GM12864 (cell line): ENCODE data around the gene PEX26.
A peak's percentile ranks its signal among the peaks of the same experiment; 100 is the strongest.
"Not testable (repeated sequence)": the region's sequence is repeated elsewhere in the genome, so short reads cannot be mapped to it uniquely, and the experiment has no call there.

Experiments
- DNase-seq: peaks from one replicate; pipeline ENCODE4 v3.0.0-alpha.2; 2011; ENCODE audit warnings: low read depth
- H3K4me3 ChIP-seq: 2 replicates; pipeline ENCODE4 v1.5.1; 2011; ENCODE audit warnings: mild to moderate bottlenecking, low read depth, low read length, control low read depth
- TF ChIP-seq, protein P1 (sequence below): IDR thresholded peaks from 2 replicates; pipeline ENCODE4 v1.5.1; 2011; ENCODE audit warnings: low read depth, mild to moderate bottlenecking, moderate library complexity, low read length, control low read depth, inconsistent platforms; ENCODE audit errors: missing control alignments

The PEX26 gene

DNA sequence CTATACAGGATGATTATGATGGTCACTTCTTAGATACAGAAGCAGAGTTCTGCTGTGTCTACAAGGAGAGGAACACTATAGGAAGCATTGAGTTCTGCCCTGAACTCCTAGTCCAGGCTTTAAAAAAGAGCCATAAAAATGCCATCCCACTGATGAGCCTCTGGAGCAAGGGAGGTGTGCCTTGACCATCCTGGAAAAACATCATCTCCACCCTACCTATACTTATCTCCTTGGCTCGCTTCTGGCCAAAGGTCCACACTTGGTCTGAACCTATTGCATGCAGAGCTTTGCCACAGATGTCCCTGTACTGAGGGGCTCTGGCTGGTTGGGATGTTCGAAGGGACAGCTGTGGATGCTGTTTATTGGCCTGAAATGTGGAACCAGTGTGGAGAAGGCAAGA is 4.3 kb upstream of the PEX26 start:
- no peak overlapping the region for H3K4me3 ChIP-seq
- DNase-seq, result no peak
- TF ChIP-seq, protein P1, sequence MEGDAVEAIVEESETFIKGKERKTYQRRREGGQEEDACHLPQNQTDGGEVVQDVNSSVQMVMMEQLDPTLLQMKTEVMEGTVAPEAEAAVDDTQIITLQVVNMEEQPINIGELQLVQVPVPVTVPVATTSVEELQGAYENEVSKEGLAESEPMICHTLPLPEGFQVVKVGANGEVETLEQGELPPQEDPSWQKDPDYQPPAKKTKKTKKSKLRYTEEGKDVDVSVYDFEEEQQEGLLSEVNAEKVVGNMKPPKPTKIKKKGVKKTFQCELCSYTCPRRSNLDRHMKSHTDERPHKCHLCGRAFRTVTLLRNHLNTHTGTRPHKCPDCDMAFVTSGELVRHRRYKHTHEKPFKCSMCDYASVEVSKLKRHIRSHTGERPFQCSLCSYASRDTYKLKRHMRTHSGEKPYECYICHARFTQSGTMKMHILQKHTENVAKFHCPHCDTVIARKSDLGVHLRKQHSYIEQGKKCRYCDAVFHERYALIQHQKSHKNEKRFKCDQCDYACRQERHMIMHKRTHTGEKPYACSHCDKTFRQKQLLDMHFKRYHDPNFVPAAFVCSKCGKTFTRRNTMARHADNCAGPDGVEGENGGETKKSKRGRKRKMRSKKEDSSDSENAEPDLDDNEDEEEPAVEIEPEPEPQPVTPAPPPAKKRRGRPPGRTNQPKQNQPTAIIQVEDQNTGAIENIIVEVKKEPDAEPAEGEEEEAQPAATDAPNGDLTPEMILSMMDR, result no peak

DNA sequence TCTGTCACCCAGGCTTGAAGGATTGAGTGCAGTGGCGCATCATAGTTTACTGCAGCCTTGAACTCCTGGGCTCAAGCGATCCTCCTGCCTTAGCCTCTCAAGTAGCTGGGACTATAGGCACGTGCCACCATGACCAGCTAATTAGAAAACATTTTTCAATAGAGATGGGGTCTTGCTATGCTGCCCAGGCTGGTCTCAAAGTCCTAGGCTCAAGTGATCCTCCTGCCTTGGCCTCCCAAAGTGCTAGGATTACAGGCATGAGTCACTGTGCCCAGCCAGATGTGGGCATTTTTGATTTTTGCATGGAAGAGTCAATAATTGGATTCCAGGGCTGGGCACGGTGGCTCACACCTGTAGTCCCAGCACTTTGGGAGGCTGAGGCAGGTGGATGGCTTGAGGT is 3.9 kb upstream of the PEX26 start:
- DNase-seq, H3K4me3 ChIP-seq: not testable (repeated sequence)

DNA sequence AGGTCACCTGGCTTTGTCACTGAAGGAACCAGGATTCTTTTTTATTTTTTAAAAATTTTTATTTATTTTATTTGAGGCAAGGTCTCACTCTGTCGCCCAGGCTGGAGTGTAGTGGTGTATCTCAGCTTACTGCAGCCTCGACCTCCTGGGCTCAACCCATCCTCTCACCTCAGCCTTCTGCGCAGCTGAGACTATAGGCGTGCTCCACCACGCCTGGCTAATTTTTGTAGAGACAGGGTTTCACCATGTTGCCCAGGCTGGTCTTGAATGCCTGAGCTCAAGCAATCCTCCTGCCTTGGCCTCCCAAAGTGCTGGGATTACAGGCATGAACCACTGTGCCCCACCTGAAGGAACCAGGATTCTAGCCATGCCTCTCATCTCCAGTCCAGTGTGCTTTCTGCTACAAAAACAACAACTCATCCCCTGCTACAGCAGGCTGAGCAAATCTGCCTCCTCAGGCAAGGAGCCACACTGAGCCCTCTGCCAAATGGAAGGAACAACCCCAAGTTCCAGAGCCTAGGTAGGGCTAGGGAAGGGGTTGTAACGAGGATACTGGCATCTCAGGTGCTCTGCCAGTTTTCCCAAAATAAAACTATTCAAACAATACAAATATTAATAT is 2.6 kb upstream of the PEX26 start:
- H3K4me3 ChIP-seq, result no peak overlapping the region
- TF ChIP-seq, protein P1, result no peak
- DNase-seq, result no peak

DNA sequence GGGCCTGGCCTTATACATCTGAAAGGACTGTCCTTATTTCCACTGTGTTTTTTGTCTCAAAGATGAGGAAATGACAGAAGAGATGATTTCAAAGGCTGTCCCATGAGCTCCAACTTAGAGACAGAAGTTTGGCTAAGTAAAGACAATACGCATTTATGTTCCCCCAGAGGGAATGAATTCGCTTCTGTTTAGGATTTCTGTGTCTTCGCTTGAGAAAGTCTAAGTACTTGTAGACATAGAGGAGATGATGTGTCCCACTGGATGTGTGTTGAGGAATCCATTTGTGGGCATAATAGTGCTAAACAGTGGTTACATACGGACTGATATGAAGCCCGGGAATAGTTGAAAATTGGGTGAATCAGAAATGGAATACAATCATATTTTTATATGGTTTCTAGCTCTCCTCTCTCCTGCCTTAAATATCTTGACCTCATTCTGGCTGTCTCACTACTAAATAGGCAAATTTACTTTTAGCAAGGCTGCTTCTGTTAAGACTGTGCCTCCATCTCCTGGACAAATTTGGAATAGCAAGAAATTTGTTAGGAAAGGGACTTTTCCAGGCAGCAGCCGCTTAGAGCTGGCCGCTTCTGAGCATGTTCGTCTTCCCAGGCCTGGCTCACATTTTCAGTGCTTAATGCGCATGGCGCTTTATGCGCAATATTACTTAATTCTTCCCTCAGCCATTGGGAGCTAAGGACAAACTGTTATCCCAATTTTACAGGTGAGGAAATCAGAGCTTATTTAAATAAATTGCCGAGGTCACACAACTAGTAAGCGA is 1.9 kb upstream of the PEX26 start:
- H3K4me3 ChIP-seq, result peak overlapping the region; percentile 95; the same call in 1 of the 2 replicates
- TF ChIP-seq, protein P1, result peak; percentile 72
- peak; percentile 68 for DNase-seq

DNA sequence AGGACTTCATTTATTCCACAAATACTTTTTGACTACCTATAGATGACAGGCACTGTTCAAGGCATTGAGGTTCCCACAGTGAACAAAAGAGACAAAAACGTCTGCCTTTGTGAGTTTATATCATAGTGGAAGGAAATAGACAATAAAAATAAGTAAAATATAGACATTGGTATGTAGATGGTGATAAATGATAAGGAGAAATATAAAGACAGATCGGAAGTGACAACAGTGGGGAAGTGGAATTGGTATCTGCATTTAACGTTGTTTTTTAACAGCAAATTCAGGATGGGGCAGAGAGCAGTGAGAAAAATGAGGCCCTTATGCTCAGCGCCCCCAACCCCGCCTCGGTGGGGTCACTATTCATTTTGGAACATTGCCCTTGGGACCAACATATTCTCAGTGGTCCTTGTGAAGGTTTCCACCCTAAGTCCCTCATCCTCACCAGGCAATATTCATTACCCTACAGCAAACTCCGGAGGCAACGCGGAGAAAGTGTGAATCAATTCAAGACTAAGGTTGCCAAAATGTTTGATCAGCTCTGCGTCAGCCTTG is 627 bp upstream of the PEX26 start:
- DNase-seq, result no peak
- peak overlapping the region; percentile 95 for H3K4me3 ChIP-seq
- TF ChIP-seq, protein P1, result no peak

DNA sequence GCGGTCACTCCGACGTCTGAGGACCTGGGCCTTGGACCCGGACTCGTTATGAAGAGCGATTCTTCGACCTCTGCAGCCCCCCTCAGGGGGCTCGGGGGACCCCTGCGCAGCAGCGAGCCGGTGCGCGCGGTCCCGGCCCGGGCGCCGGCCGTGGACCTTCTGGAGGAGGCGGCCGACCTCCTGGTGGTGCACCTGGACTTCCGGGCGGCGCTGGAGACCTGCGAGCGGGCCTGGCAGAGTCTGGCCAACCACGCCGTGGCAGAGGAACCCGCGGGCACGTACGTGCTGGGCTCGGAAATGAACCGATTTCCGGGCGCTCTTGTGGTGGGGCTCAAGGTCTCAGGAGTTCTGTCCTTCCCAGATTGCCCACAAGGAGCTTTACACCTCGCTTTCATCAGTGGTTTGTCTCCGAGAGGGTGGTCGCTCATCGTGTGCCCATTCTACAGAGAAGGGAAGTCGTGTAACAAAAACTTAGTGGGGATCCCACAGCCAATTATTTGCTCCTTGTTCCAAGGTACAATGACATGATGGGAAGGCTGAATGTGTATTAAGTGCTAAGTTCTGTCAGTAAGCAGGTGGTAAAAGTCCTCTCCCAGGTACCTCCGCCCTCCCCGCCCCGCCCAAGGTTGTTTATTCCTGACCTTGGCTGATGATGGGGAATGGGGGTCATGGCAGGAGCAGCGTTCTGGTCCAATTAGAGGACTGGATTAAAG is 695 bp downstream of the PEX26 start:
- peak overlapping the region; percentile 95 for H3K4me3 ChIP-seq
- TF ChIP-seq, protein P1, result peak; percentile 18
- DNase-seq, result no peak

DNA sequence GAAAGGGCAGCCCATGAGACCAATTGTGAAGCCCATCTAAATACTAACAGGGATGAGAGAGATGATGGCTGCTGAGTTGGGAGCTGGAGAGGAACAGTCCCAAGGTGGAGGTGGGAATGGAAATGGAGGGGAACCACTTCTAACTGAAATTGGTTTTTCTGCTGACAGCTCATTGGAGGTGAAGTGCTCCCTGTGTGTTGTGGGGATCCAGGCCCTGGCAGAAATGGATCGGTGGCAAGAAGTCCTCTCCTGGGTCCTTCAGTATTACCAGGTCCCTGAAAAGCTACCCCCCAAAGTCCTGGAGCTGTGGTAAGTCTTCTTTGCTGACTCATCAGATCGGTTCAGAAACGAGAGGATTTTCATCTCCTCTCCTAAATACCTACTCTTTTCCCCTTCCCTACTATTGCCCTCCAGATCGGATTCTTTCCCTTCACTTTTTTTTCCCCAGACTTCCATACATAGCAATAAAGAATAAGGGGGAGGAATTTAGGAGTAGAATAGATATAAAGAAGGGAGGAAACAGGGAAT is 2.0 kb downstream of the PEX26 start:
- TF ChIP-seq, protein P1, result no peak
- peak overlapping the region; percentile 95; the same call in 1 of the 2 replicates for H3K4me3 ChIP-seq
- DNase-seq, result no peak
